Measurements from ENCODE around the gene BDKRB2.

Gene BDKRB2

DNA sequence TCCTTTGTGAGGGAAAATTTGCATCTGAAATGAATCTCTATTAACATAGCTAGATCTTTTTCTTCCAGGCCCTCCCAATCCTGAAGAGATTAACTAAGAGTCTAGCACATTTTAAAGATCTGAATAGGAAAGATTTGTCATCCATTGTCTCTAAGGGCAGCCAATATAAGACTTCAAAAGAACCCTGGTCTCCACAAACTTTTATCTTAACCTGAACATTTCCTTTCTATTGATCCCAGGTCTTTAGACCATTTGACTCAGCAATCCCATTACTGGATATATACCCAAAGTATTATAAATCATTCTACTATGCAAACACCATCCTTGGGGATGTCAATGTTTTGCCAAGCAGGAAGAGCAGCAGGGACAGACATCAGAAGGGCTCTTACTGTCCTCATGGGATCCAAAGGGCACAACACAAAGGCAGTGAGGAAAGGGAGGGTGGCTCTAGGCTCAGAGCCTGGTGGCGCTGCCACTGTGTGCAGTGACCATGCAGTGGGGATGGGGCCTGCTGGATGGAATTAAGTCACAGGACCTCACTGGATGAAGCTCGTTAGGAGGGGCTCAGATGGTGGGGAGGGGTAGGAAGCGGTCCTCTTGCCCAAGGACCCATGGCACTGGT, 12.7 kb upstream of the BDKRB2 start:
- DNase-seq (ENCODE audit: low read depth), result no peak
- no peak overlapping the region for H3K4me3 ChIP-seq (ENCODE audit: low read depth, low read length)
- in situ Hi-C loops (cut with HindIII; ENCODE audit: low sequenced_read_pairs), result no loop called here
- TF ChIP-seq, protein P1, sequence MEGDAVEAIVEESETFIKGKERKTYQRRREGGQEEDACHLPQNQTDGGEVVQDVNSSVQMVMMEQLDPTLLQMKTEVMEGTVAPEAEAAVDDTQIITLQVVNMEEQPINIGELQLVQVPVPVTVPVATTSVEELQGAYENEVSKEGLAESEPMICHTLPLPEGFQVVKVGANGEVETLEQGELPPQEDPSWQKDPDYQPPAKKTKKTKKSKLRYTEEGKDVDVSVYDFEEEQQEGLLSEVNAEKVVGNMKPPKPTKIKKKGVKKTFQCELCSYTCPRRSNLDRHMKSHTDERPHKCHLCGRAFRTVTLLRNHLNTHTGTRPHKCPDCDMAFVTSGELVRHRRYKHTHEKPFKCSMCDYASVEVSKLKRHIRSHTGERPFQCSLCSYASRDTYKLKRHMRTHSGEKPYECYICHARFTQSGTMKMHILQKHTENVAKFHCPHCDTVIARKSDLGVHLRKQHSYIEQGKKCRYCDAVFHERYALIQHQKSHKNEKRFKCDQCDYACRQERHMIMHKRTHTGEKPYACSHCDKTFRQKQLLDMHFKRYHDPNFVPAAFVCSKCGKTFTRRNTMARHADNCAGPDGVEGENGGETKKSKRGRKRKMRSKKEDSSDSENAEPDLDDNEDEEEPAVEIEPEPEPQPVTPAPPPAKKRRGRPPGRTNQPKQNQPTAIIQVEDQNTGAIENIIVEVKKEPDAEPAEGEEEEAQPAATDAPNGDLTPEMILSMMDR (IDR thresholded peaks at IDR 0.05; ENCODE audit: low read depth, low read length, missing control alignments), result no peak

GRCh38 chr14:96192975-96193805, 11.4 kb upstream of the BDKRB2 start:
- in situ Hi-C loops (cut with HindIII; ENCODE audit: low sequenced_read_pairs), result no loop called here
- H3K4me3 ChIP-seq (ENCODE audit: low read depth, low read length), result no peak overlapping the region
- TF ChIP-seq, protein P1 (IDR thresholded peaks at IDR 0.05; ENCODE audit: low read depth, low read length, missing control alignments), result no peak
- no peak for DNase-seq (ENCODE audit: low read depth)

DNA sequence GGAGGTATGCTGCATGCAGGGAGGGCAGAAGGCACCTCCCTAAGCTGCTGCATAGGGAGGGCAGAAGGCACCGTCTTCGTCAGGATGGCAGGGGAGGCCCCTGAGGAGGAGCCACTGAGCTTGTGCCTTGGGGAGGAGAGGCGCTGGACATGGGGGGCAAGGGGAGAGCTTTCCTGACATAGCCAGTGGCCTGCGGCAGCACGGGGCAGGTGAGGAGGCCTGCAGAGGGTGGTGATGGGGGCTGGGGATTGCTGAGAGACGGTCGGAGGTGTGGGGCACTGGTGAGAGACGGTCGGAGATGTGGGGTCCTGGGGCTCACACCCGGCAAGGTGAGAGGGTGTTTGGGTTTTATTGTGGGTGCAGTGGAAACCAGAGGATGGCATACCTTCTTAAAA, 10.4 kb upstream of the BDKRB2 start:
- TF ChIP-seq, protein P1 (IDR thresholded peaks at IDR 0.05; ENCODE audit: low read depth, low read length, missing control alignments), result no peak
- no peak overlapping the region for H3K4me3 ChIP-seq (ENCODE audit: low read depth, low read length)
- in situ Hi-C loops (cut with HindIII; ENCODE audit: low sequenced_read_pairs), result no loop called here
- no peak for DNase-seq (ENCODE audit: low read depth)

DNA sequence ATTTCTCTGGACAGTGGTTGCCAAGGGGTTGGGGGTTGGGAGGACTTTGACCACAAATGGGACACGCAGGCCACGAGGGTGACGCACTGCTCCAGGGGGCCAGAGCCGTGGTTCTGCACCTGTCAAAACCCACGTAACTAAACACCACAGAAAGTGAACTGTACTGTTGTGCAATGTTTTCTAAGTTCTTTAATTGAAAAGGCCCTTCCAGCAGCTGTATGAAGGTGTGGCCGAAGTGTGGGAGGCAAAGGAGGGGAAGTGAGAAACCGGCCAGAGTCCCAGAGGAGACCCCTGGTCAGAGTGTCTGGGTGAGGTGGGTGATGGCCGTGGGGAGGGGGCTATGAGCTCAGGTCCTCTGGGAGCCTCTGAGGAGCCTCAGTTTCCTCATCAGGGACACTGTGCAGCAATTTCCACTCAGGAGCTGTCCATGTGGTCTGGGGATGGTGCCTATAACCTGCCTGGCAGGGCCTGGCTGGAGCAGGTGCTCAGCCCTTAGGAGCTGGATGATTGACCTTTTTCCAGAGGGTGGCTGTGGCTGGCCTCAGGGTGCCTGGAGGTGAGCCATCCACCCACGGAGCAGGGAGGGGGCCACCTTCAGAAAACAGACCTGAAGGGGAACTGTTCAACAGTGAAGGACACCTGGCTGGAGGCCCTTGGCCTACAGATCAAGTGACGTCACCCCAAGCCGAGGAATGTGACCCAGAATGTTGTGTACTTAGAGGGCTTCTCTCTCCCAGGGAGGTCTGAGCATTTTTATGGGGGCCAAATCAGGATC, 9.8 kb upstream of the BDKRB2 start:
- H3K4me3 ChIP-seq (ENCODE audit: low read depth, low read length), result no peak overlapping the region
- in situ Hi-C loops (cut with HindIII; ENCODE audit: low sequenced_read_pairs), result no loop called here
- TF ChIP-seq, protein P1 (IDR thresholded peaks at IDR 0.05; ENCODE audit: low read depth, low read length, missing control alignments), result no peak
- no peak for DNase-seq (ENCODE audit: low read depth)

DNA sequence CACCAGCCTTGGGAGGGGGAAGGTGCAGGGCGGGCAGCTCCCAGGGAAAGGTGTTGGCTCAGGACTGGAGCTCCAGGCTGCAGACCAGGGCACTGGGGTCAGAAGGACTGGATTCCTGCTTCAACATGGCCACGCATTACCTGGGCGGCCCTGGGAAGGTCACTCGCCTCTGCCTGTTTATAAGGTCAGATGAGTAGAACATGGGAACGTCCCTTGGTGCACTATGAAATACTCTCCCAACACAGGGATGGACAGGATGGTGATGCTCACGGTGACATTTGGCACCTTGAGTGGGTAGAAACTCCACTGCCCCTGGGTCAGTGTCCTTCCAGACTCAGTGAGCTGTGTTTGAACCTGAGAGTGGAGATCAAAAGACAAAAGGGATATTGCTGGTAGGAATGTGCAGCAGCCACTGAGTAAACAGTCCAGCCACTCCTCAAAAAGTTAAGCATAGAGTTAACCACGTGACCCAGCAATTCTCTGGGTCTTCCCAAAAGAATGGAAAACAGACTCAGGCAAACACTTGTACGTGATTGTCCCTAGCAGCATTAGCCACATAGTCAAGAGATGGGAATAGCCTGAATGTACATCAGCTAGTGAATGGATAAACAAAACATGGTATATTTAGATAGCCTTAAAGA, 9.1 kb upstream of the BDKRB2 start:
- no peak overlapping the region for H3K4me3 ChIP-seq (ENCODE audit: low read depth, low read length)
- in situ Hi-C loops (cut with HindIII; ENCODE audit: low sequenced_read_pairs), result no loop called here
- TF ChIP-seq, protein P1 (IDR thresholded peaks at IDR 0.05; ENCODE audit: low read depth, low read length, missing control alignments), result no peak
- no peak for DNase-seq (ENCODE audit: low read depth)

All from astrocyte of the cerebellum (primary cell).